Bronchial epithelial cell (primary cell): ENCODE results near the gene SPTBN4. TPM values are rescaled to one million over a fixed set of nuclear protein-coding genes. Genes with fewer than 3 reads are reported as not detected.

ENCODE experiments used
- DNase-seq: peaks from one replicate; pipeline ENCODE4 v3.0.0-alpha.2; 2010; ENCODE audit warnings: low read depth
- FAIRE-seq: peaks from 2 replicates; lab custom pipeline; 2011; peaks lifted over from hg19 to GRCh38; lab: Jason Lieb, UNC
- H3K27me3 ChIP-seq: 2 replicates; pipeline ENCODE4 v1.5.1; 2011; ENCODE audit warnings: low read length; ENCODE audit not compliant: control insufficient read depth, insufficient read depth
- H3K36me3 ChIP-seq: 2 replicates; pipeline ENCODE4 v1.5.1; 2011; ENCODE audit warnings: low read length; ENCODE audit not compliant: control insufficient read depth, insufficient read depth
- H3K4me3 ChIP-seq: 2 replicates; pipeline ENCODE4 v1.5.1; 2011; ENCODE audit warnings: mild to moderate bottlenecking, low read depth, low read length, control low read depth
- total RNA-seq: library from RNA; depleted of rRNA; stranded (reverse); fragments of >200 nt; gene quantifications from 2 replicates; pipeline ENCODE4 v1.2.1, GENCODE V29; 2014
- TF ChIP-seq, protein P1 (sequence below): IDR thresholded peaks from 2 replicates; pipeline ENCODE4 v1.5.1; 2011; ENCODE audit warnings: mild to moderate bottlenecking, moderate library complexity, low read length, control low read depth, inconsistent platforms; ENCODE audit not compliant: insufficient read depth, severe bottlenecking

Gene SPTBN4
- total RNA-seq, 1 donor from 2014 or later: 0.53 TPM

DNA sequence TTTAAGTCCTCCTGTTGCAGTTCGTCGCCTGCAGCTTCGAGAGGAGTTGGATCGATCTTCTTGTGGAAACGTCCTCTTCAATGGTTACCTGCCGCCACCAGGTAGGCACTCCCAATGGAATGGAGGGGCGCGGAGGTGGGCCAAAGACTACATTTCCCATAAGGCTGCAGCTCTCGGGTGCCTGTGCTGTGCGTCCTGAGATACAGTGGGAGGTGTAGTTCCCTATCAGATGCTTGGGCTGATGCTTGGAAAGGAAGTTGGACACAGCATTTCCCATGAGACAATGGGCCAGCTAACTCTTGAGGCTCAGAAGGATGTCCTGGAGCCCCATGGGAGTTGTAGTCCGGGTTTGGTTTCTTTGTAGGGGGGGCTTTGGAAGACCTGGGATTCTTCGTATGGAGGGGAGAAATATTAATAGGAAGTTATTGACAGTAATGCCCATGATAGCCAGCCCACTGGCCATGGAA lies 111.7 kb downstream of the SPTBN4 start:
- TF ChIP-seq, protein P1, sequence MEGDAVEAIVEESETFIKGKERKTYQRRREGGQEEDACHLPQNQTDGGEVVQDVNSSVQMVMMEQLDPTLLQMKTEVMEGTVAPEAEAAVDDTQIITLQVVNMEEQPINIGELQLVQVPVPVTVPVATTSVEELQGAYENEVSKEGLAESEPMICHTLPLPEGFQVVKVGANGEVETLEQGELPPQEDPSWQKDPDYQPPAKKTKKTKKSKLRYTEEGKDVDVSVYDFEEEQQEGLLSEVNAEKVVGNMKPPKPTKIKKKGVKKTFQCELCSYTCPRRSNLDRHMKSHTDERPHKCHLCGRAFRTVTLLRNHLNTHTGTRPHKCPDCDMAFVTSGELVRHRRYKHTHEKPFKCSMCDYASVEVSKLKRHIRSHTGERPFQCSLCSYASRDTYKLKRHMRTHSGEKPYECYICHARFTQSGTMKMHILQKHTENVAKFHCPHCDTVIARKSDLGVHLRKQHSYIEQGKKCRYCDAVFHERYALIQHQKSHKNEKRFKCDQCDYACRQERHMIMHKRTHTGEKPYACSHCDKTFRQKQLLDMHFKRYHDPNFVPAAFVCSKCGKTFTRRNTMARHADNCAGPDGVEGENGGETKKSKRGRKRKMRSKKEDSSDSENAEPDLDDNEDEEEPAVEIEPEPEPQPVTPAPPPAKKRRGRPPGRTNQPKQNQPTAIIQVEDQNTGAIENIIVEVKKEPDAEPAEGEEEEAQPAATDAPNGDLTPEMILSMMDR: no peak
- DNase-seq (peak; percentile 27), FAIRE-seq (no peak)
- Histone ChIP-seq H3K36me3 (peaks cover 9% of the 10 kb centered on the region), H3K27me3 (no peaks in the 10 kb centered on the region), H3K4me3 (no peak overlapping the region)

DNA sequence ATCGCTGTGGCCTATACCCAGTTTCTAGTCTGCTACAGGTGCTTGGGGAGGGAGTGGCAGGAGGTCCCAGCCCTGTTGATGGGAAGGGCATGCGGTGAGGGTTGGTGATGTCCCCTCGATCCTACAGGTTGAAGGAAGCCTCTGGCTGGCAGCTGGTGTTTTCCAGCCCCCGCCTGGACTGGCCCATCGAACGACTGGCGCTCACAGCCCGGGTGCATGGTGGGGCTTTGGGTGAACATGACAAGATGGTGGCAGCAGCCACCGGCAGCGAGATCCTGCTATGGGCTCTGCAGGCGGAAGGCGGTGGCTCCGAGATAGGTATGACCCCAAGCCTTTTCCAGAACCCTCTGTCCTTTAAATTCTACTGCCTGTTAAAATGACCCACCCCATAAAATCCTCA lies 113.8 kb downstream of the SPTBN4 start:
- no peaks in the 10 kb centered on the region for H3K27me3 ChIP-seq

DNA sequence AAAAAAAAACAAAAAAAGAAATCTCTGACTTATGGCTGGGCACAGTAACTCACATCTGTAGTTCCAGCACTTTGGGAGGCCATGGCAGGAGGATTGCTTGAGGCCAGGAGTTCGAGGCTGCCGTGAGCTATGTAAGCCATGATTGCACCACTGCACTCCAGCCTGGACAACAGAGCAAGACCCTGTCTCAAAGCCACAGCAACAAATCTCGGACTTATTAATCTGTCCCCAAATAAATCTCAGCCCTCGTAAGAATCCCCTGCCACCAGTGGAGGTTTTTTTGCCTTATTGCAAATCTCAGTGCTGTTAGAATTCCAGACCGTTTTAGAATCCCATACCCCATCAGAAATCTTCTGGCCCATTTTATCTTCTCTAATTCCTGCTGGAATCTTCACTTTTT lies 114.7 kb downstream of the SPTBN4 start:
- DNase-seq: no peak
- H3K27me3 ChIP-seq: no peaks in the 10 kb centered on the region
- TF ChIP-seq, protein P1: no peak
- H3K4me3 ChIP-seq: no peak overlapping the region
- H3K36me3 ChIP-seq: peaks cover 9% of the 10 kb centered on the region
- no peak for FAIRE-seq

More for the DNA sequence above, 113.8 kb downstream of the SPTBN4 start:
- Histone ChIP-seq H3K4me3 (no peak overlapping the region), H3K36me3 (peaks cover 9% of the 10 kb centered on the region)
- FAIRE-seq (no peak), DNase-seq (no peak)
- TF ChIP-seq, protein P1: no peak

DNA sequence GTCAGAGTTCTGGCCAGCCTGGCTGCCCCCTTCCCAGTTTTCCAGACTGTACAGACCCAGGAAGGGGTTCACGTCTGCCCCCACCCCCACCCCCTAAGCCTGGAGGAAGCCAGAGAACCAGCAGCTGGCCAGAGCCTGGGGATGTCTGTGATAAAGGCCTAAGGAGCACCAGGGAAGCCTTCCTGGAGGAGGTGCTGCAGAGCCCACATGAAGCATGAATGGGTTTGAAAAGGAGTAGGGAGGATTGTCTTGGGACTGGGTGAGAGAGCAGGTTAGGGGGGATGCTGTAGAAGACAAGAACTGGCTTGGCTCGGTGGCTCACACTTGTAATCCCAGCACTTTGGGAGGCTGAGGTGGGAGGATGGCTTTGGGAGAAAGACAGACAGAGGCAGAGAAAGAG lies 115.7 kb downstream of the SPTBN4 start:
- H3K4me3 ChIP-seq: no peak overlapping the region
- FAIRE-seq (no peak), DNase-seq (no peak)
- TF ChIP-seq, protein P1: no peak
- H3K36me3 ChIP-seq: peaks cover 9% of the 10 kb centered on the region
- H3K27me3 ChIP-seq: no peaks in the 10 kb centered on the region

DNA sequence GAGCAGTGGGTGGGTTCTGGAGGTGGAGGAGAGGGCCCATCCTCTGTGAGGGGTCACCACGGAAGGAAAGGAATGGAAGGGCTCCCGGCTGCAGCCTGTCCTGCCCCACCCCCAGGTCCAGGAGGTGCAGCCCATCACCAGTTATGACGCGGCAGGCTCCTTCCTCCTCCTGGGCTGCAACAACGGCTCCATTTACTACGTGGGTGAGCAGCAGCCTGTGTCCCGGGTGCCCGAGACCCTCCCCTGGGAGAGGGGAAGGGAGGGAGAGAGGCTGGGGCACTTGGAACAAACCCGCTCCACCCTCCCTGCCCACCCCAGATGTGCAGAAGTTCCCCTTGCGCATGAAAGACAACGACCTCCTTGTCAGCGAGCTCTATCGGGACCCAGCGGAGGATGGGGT lies 116.5 kb downstream of the SPTBN4 start:
- H3K27me3 ChIP-seq: no peaks in the 10 kb centered on the region
- DNase-seq (no peak), FAIRE-seq (no peak)
- H3K36me3 ChIP-seq: peaks cover 9% of the 10 kb centered on the region
- TF ChIP-seq, protein P1: no peak
- no peak overlapping the region for H3K4me3 ChIP-seq

DNA sequence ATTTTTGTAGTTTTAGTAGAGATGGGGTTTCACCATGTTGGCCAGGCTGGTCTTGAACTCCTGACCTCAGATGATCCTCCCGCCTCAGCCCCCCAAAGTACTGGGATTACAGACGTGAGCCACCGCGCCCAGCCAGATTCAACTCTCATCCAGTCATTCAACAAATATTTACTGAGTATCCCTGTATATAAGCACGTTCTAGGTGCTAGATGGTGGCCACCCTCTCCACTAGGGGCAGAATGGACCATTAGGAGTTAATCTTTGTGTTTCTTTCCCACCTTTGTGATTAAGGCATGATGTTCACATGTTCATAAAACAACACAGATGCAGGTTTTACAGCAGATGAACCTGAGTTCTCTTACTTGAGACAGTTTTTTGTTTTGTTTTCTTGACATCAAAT lies 117.2 kb downstream of the SPTBN4 start:
- H3K36me3 ChIP-seq: peaks cover 9% of the 10 kb centered on the region
- H3K27me3 ChIP-seq: no peaks in the 10 kb centered on the region
- TF ChIP-seq, protein P1: peak; percentile 30
- DNase-seq (peak; percentile 45), FAIRE-seq (no peak)
- H3K4me3 ChIP-seq: no peak overlapping the region
